Panc1 (cell line): ENCODE results near the gene PATJ. TPM values are rescaled to one million over a fixed set of nuclear protein-coding genes. Genes with fewer than 3 reads are reported as not detected.

Experiments
- ATAC-seq: fragments of 200-7000 bp; cut with Tn5 transposase; 2 replicates; pipeline ENCODE4 v1.9.1; 2020; ENCODE audit warnings: mild to moderate bottlenecking, moderate library complexity
- BruUV-seq: library from RNA; stranded (reverse); fragments of 400-500 nt; replicated peaks from 2 replicates; lab custom pipeline; 2021; lab: Mats Ljungman, UMichigan
- CTCF ChIA-PET: fragments of 300-600 bp; sonication (Branson Sonifier 250); formaldehyde crosslinking; loops from one replicate; lab custom pipeline; 2022; ENCODE audit warnings: antibody characterized with exemption; lab: Charles Lee
- POLR2A ChIA-PET: fragments of 300-600 bp; sonication (Branson Sonifier 250); formaldehyde crosslinking; loops from one replicate; lab custom pipeline; 2022; ENCODE audit warnings: antibody characterized with exemption; lab: Charles Lee
- DNase-seq: peaks from one replicate; pipeline ENCODE4 v3.0.0-alpha.2; 2010; ENCODE audit warnings: low read depth, low spot score
- H3K27ac ChIP-seq: 2 replicates; pipeline ENCODE4 v1.5.1; 2011; ENCODE audit warnings: mild to moderate bottlenecking, low read length, inconsistent platforms
- H3K27me3 ChIP-seq: fragments of 200-500 bp; sonication (Bioruptor generic); 2 replicates; pipeline ENCODE4 v1.6.0; 2014; ENCODE audit warnings: low read length, inconsistent platforms; ENCODE audit not compliant: control insufficient read depth, insufficient read depth
- H3K36me3 ChIP-seq: fragments of 200-500 bp; sonication (Bioruptor generic); 2 replicates; pipeline ENCODE4 v1.5.1; 2014; ENCODE audit warnings: inconsistent platforms, mild to moderate bottlenecking, low read length, moderate library complexity; ENCODE audit not compliant: control insufficient read depth, insufficient read depth
- H3K4me1 ChIP-seq: 2 replicates; pipeline ENCODE4 v1.5.1; 2011; ENCODE audit warnings: inconsistent platforms, mild to moderate bottlenecking, low read length, moderate library complexity; ENCODE audit not compliant: control insufficient read depth, insufficient read depth
- H3K4me3 ChIP-seq, 2 experiments: 2 replicates each; pipeline ENCODE4 v1.5.1; 2011 to 2012; ENCODE audit warnings: low read depth in 2 of 2, low read length in 2 of 2, mild to moderate bottlenecking in 2 of 2, inconsistent platforms in 1 of 2, moderate library complexity in 1 of 2
- H3K9me3 ChIP-seq: fragments of 200-500 bp; sonication (Bioruptor generic); 2 replicates; pipeline ENCODE4 v1.5.1; 2014; ENCODE audit warnings: low read depth, mild to moderate bottlenecking, inconsistent platforms, low read length, moderate library complexity; ENCODE audit not compliant: control insufficient read depth, insufficient read depth
- POLR2AphosphoS5 ChIP-seq: IDR thresholded peaks from 2 replicates; pipeline ENCODE4 v1.6.1; 2012; ENCODE audit warnings: mild to moderate bottlenecking, low read depth, low read length, moderate library complexity
- SIN3A ChIP-seq: IDR thresholded peaks from 2 replicates; pipeline ENCODE4 v1.6.1; 2012; ENCODE audit warnings: low read depth, mild to moderate bottlenecking, low read length, moderate library complexity, borderline replicate concordance; ENCODE audit not compliant: insufficient read depth
- TCF7L2 ChIP-seq: IDR thresholded peaks from 2 replicates; pipeline ENCODE4 v1.6.1; 2011; ENCODE audit warnings: mild to moderate bottlenecking, low read depth, low read length, inconsistent platforms
- in situ Hi-C: cut with HindIII; loops from 2 replicates; pipeline ENCODE4 v1.10.0; 2016; ENCODE audit warnings: low sequenced_read_pairs, low pct_unique_long_range_greater_than_20kb
- intact Hi-C: fragments of 100-400 bp; cut with micrococcal nuclease; formaldehyde crosslinking; loops from one replicate; pipeline ENCODE4 v1.10.0; 2022; ENCODE audit not compliant: unreplicated experiment
- total RNA-seq: library from RNA; stranded (reverse); gene quantifications from one replicate; pipeline ENCODE4 v1.2.1, GENCODE V29; 2021; ENCODE audit not compliant: unreplicated experiment
- TF ChIP-seq, protein P1 (sequence below): fragments of 450-650 bp; IDR thresholded peaks from 2 replicates; pipeline ENCODE4 v1.5.1; 2017; ENCODE audit warnings: mild to moderate bottlenecking
- TF ChIP-seq, protein P2 (sequence below), 2 experiments: IDR thresholded peaks; 2 replicates each; pipeline ENCODE4 v1.6.1; 2011 to 2012; ENCODE audit warnings: low read depth in 2 of 2, control low read depth in 1 of 2, low read length in 1 of 2, mild to moderate bottlenecking in 1 of 2, moderate library complexity in 1 of 2; ENCODE audit not compliant: insufficient read depth in 1 of 2

PATJ gene
- total RNA-seq, 1 experiment from 2014 or later: 36.2 TPM

DNA sequence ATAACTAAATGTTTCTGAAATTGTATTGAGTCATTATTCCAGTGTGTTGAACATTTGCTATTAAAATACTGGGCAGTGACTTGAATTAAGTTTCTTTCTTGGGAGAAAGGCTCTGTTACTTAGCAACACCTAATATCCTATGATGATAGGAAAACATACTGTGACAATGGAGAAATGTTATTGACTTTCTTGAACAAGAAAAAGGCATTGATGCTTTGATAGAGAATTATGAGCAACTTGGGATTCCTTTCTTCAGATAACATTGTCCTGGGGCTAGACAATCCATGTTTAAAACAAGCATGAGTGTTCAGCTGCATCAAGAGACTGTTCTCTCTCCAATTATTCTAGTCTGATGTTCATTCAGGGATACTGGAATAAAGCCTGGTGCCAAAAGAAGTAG is 236.5 kb downstream of the PATJ start:
- no peaks in the 10 kb centered on the region for H3K4me1 ChIP-seq
- in situ Hi-C loops (no loop called here), intact Hi-C loops (no loop called here)
- BruUV-seq: no TSS peak
- no peaks in the 10 kb centered on the region for H3K36me3 ChIP-seq
- ChIA-PET CTCF (no interaction called here), POLR2A (no interaction called here)
- ATAC-seq: no peak
- no peak for DNase-seq
- no peak overlapping the region for H3K27ac ChIP-seq
- H3K4me3 ChIP-seq: no peak overlapping the region
- H3K27me3 ChIP-seq: no peaks in the 10 kb centered on the region
- no peak for TF ChIP-seq SIN3A
- H3K9me3 ChIP-seq: no peaks in the 10 kb centered on the region

DNA sequence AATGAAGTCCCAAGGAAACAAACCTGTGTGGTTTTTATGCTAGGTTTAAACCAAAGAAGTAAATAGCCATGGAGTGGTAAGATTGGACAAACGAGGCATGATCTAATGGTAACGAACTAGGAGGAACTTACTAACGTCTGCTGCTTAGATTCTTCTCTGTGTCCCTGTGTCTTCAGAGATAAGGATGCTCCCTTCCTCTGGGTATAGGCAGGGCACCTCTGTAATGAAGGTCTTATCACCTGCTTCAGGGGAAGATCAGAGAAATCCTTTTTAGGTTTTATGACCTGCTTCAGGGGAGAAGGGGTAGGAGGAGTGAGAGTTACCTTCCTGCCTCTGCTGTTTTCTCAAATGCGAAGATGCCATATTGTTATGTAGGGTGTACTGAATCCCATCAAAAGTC is 237.4 kb downstream of the PATJ start:
- Histone ChIP-seq H3K36me3 (no peaks in the 10 kb centered on the region), H3K9me3 (no peaks in the 10 kb centered on the region), H3K27me3 (no peaks in the 10 kb centered on the region), H3K4me1 (no peaks in the 10 kb centered on the region), H3K4me3 (no peak overlapping the region), H3K27ac (no peak overlapping the region)
- POLR2A ChIA-PET: no interaction called here
- TF ChIP-seq, protein P1, sequence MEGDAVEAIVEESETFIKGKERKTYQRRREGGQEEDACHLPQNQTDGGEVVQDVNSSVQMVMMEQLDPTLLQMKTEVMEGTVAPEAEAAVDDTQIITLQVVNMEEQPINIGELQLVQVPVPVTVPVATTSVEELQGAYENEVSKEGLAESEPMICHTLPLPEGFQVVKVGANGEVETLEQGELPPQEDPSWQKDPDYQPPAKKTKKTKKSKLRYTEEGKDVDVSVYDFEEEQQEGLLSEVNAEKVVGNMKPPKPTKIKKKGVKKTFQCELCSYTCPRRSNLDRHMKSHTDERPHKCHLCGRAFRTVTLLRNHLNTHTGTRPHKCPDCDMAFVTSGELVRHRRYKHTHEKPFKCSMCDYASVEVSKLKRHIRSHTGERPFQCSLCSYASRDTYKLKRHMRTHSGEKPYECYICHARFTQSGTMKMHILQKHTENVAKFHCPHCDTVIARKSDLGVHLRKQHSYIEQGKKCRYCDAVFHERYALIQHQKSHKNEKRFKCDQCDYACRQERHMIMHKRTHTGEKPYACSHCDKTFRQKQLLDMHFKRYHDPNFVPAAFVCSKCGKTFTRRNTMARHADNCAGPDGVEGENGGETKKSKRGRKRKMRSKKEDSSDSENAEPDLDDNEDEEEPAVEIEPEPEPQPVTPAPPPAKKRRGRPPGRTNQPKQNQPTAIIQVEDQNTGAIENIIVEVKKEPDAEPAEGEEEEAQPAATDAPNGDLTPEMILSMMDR: no peak
- intact Hi-C loops: no loop called here
- in situ Hi-C loops: no loop called here
- ATAC-seq (no peak), DNase-seq (no peak)
- BruUV-seq: no TSS peak
- CTCF ChIA-PET: no interaction called here

DNA sequence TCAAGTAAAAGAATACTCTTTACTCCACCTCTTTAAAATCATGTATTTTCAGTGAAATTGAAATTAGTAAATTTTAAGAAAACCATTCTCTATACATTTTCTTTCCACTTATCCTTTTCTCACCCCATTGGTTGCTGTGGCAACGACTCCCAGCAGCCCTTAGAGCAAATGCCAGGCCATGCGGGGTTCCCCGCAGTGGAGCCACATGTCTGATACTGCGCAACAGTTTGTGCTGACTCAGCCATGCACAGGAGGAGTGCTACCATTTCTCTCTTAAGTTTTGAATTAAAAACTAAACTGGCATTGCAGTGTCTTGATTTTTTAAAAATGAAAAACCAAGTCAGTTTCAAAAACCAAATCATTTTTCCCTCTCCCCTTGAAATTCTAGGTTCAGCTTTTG is 238.3 kb downstream of the PATJ start:
- no peak overlapping the region for H3K4me3 ChIP-seq
- H3K36me3 ChIP-seq: no peaks in the 10 kb centered on the region
- ChIA-PET POLR2A (no interaction called here), CTCF (no interaction called here)
- BruUV-seq: no TSS peak
- H3K27me3 ChIP-seq: no peaks in the 10 kb centered on the region
- in situ Hi-C loops: no loop called here
- TF ChIP-seq, protein P2, sequence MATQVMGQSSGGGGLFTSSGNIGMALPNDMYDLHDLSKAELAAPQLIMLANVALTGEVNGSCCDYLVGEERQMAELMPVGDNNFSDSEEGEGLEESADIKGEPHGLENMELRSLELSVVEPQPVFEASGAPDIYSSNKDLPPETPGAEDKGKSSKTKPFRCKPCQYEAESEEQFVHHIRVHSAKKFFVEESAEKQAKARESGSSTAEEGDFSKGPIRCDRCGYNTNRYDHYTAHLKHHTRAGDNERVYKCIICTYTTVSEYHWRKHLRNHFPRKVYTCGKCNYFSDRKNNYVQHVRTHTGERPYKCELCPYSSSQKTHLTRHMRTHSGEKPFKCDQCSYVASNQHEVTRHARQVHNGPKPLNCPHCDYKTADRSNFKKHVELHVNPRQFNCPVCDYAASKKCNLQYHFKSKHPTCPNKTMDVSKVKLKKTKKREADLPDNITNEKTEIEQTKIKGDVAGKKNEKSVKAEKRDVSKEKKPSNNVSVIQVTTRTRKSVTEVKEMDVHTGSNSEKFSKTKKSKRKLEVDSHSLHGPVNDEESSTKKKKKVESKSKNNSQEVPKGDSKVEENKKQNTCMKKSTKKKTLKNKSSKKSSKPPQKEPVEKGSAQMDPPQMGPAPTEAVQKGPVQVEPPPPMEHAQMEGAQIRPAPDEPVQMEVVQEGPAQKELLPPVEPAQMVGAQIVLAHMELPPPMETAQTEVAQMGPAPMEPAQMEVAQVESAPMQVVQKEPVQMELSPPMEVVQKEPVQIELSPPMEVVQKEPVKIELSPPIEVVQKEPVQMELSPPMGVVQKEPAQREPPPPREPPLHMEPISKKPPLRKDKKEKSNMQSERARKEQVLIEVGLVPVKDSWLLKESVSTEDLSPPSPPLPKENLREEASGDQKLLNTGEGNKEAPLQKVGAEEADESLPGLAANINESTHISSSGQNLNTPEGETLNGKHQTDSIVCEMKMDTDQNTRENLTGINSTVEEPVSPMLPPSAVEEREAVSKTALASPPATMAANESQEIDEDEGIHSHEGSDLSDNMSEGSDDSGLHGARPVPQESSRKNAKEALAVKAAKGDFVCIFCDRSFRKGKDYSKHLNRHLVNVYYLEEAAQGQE (IDR thresholded peaks at IDR 0.05; ENCODE audit: insufficient read depth in 1 of 2, low read depth in 2 of 2, low read length in 1 of 2): no peak
- TF ChIP-seq TCF7L2: no peak
- TF ChIP-seq POLR2AphosphoS5: no peak
- TF ChIP-seq, protein P1: no peak
- no peak for TF ChIP-seq SIN3A
- DNase-seq (no peak), ATAC-seq (no peak)
- no peak overlapping the region for H3K27ac ChIP-seq
- no peaks in the 10 kb centered on the region for H3K4me1 ChIP-seq
- no peaks in the 10 kb centered on the region for H3K9me3 ChIP-seq
- intact Hi-C loops: no loop called here
